ENCODE measurements around the gene CDHR5. TPM values are rescaled to one million over a fixed set of nuclear protein-coding genes. Genes with fewer than 3 reads are reported as not detected.
A peak's percentile ranks its signal among the peaks of the same experiment; 100 is the strongest.

Gene CDHR5
- total RNA-seq, 1 donor from 2014 or later: 1.0 TPM

- H3K4me1 ChIP-seq (ENCODE audit: control insufficient read depth in 3 of 3, insufficient read depth in 3 of 3, low read length in 3 of 3): peaks cover 13 to 25% (median 19%) of the 10 kb centered on the region in 3 donors
- no peaks in the 10 kb centered on the region for H3K36me3 ChIP-seq (ENCODE audit: control insufficient read depth in 3 of 3, insufficient read depth in 3 of 3, low read length in 3 of 3)
- no peaks in the 10 kb centered on the region for H3K27me3 ChIP-seq (ENCODE audit: control insufficient read depth in 3 of 3, insufficient read depth in 3 of 3, low read length in 3 of 3)
- H3K9ac ChIP-seq (ENCODE audit: low read depth in 1 of 3, low read length in 3 of 3): peak overlapping the region; percentile 76 to 93 (median 88)
- peak overlapping the region; percentile 83 for H3K27ac ChIP-seq (ENCODE audit: low read depth, low read length)
- peak overlapping the region; percentile 56 to 78 (median 74) for H3K4me3 ChIP-seq (ENCODE audit: low read length in 3 of 3)
- no peaks in the 10 kb centered on the region for H3K9me3 ChIP-seq (ENCODE audit: control insufficient read depth in 3 of 3, low read length in 3 of 3)
Observed at GRCh38 chr11:569158-569885, 55.4 kb downstream of the CDHR5 start.

- Histone ChIP-seq H3K36me3 (ENCODE audit: control insufficient read depth in 3 of 3, insufficient read depth in 3 of 3, low read length in 3 of 3) (no peaks in the 10 kb centered on the region), H3K9ac (ENCODE audit: low read depth in 1 of 3, low read length in 3 of 3) (peak overlapping the region; percentile 76 to 93 (median 88)), H3K4me1 (ENCODE audit: control insufficient read depth in 3 of 3, insufficient read depth in 3 of 3, low read length in 3 of 3) (peaks cover 11 to 24% (median 19%) of the 10 kb centered on the region in 3 donors), H3K27me3 (ENCODE audit: control insufficient read depth in 3 of 3, insufficient read depth in 3 of 3, low read length in 3 of 3) (no peaks in the 10 kb centered on the region), H3K4me3 (ENCODE audit: low read length in 3 of 3) (peak overlapping the region; percentile 56 to 80 (median 78)), H3K27ac (ENCODE audit: low read depth, low read length) (peak overlapping the region; percentile 83), H3K9me3 (ENCODE audit: control insufficient read depth in 3 of 3, low read length in 3 of 3) (no peaks in the 10 kb centered on the region)
Observed at GRCh38 chr11:568306-569157, 56.2 kb downstream of the CDHR5 start.

- Histone ChIP-seq H3K27ac (ENCODE audit: low read depth, low read length) (peak overlapping the region; percentile 82), H3K4me1 (ENCODE audit: control insufficient read depth in 3 of 3, insufficient read depth in 3 of 3, low read length in 3 of 3) (peaks cover 7 to 16% (median 14%) of the 10 kb centered on the region in 3 donors), H3K27me3 (ENCODE audit: control insufficient read depth in 3 of 3, insufficient read depth in 3 of 3, low read length in 3 of 3) (no peaks in the 10 kb centered on the region), H3K9me3 (ENCODE audit: control insufficient read depth in 3 of 3, low read length in 3 of 3) (no peaks in the 10 kb centered on the region), H3K9ac (ENCODE audit: low read depth in 1 of 3, low read length in 3 of 3) (peak overlapping the region in 2 of 3 donors; percentile 65 to 83), H3K36me3 (ENCODE audit: control insufficient read depth in 3 of 3, insufficient read depth in 3 of 3, low read length in 3 of 3) (no peaks in the 10 kb centered on the region), H3K4me3 (ENCODE audit: low read length in 3 of 3) (peak overlapping the region in 2 of 3 donors; percentile 72 to 80)
Observed at GRCh38 chr11:567629-568292, 57.0 kb downstream of the CDHR5 start.

- H3K36me3 ChIP-seq (ENCODE audit: control insufficient read depth in 3 of 3, insufficient read depth in 3 of 3, low read length in 3 of 3): no peaks in the 10 kb centered on the region
- peak overlapping the region in 2 of 3 donors; percentile 65 to 83 for H3K9ac ChIP-seq (ENCODE audit: low read depth in 1 of 3, low read length in 3 of 3)
- peak overlapping the region in 2 of 3 donors; percentile 72 to 80 for H3K4me3 ChIP-seq (ENCODE audit: low read length in 3 of 3)
- H3K9me3 ChIP-seq (ENCODE audit: control insufficient read depth in 3 of 3, low read length in 3 of 3): no peaks in the 10 kb centered on the region
- H3K4me1 ChIP-seq (ENCODE audit: control insufficient read depth in 3 of 3, insufficient read depth in 3 of 3, low read length in 3 of 3): peaks cover 7 to 16% (median 14%) of the 10 kb centered on the region in 3 donors
- peak overlapping the region; percentile 82 for H3K27ac ChIP-seq (ENCODE audit: low read depth, low read length)
- no peaks in the 10 kb centered on the region for H3K27me3 ChIP-seq (ENCODE audit: control insufficient read depth in 3 of 3, insufficient read depth in 3 of 3, low read length in 3 of 3)
Observed at GRCh38 chr11:567011-567628, 57.6 kb downstream of the CDHR5 start.

Small RNA genes within 50 kb of the gene (small RNA-seq; reads per million reads assigned to genes)
- 33.0 reads per million, percentile 94 among the genes with 10 or more reads in this experiment for gene MIR210

Other genes starting within 250 kb of the CDHR5 start
- 1.0 TPM for gene PKP3, start 230.7 kb downstream of the CDHR5 start, total RNA-seq
- 5.7 TPM for gene SIGIRR, start 210.0 kb downstream of the CDHR5 start, total RNA-seq
- not detected for gene ANO9, start 182.9 kb downstream of the CDHR5 start, total RNA-seq
- gene PTDSS2, start 174.7 kb downstream of the CDHR5 start, total RNA-seq: 21.4 TPM
- 84.5 TPM for gene RNH1, start 117.7 kb downstream of the CDHR5 start, total RNA-seq
- gene HRAS, start 89.4 kb downstream of the CDHR5 start, total RNA-seq: 63.2 TPM
- gene LRRC56, start 87.4 kb downstream of the CDHR5 start, total RNA-seq: under 0.01 TPM
- under 0.01 TPM for gene LMNTD2, start 64.2 kb downstream of the CDHR5 start, total RNA-seq
- gene RASSF7, start 64.0 kb downstream of the CDHR5 start, total RNA-seq: 0.52 TPM
- 21.9 TPM for gene PHRF1, start 48.5 kb downstream of the CDHR5 start, total RNA-seq
- gene IRF7, start 9.0 kb downstream of the CDHR5 start, total RNA-seq: 6.8 TPM
- 74.6 TPM for gene SCT, start 2.2 kb upstream of the CDHR5 start, total RNA-seq
- not detected for gene DRD4, start 12.3 kb upstream of the CDHR5 start, total RNA-seq
- 17.2 TPM for gene DEAF1, start 70.3 kb upstream of the CDHR5 start, total RNA-seq
- gene TMEM80, start 70.9 kb upstream of the CDHR5 start, total RNA-seq: 5.7 TPM
- 1.0 TPM for gene EPS8L2, start 81.3 kb upstream of the CDHR5 start, total RNA-seq
- gene TALDO1, start 122.5 kb upstream of the CDHR5 start, total RNA-seq: 78.3 TPM
- 14.6 TPM for gene GATD1, start 152.5 kb upstream of the CDHR5 start, total RNA-seq
- gene CEND1, start 165.1 kb upstream of the CDHR5 start, total RNA-seq: not detected
- gene SLC25A22, start 173.3 kb upstream of the CDHR5 start, total RNA-seq: 2.6 TPM
- 2.1 TPM for gene PIDD1, start 180.3 kb upstream of the CDHR5 start, total RNA-seq
- gene RPLP2, start 185.0 kb upstream of the CDHR5 start, total RNA-seq: 414 TPM
- 13.6 TPM for gene PNPLA2, start 194.0 kb upstream of the CDHR5 start, total RNA-seq
- gene CRACR2B, start 203.0 kb upstream of the CDHR5 start, total RNA-seq: 5.7 TPM
- 94.5 TPM for gene CD151, start 208.0 kb upstream of the CDHR5 start, total RNA-seq
- 46.4 TPM for gene POLR2L, start 217.6 kb upstream of the CDHR5 start, total RNA-seq
- 42.3 TPM for gene TSPAN4, start 217.9 kb upstream of the CDHR5 start, total RNA-seq

Measured in skeletal muscle tissue (tissue), 5 donors.